ENCODE results near the gene MUS81. TPM values are rescaled to one million over a fixed set of nuclear protein-coding genes. Genes with fewer than 3 reads are reported as not detected.

The MUS81 gene
- total and polyA plus RNA-seq, 9 of the 15 experiments (the other 6 are each of a cell fraction or from before 2014, with no cell fraction given): 13.4 to 118 (median 53.7) TPM

GRCh38 chr11:65880844-65881421, 20.7 kb downstream of the MUS81 start:
- Histone ChIP-seq H3K4me3 (no peak overlapping the region), H2AFZ (ENCODE audit: low read depth, low read length) (no peak overlapping the region), H3K27ac (ENCODE audit: extremely low read depth, low read depth, low read length) (no peak overlapping the region), H3K27me3 (ENCODE audit: control insufficient read depth in 2 of 2, insufficient read depth in 2 of 2, low read length in 2 of 2) (no peaks in the 10 kb centered on the region), H3K36me3 (ENCODE audit: control insufficient read depth, insufficient read depth, low read length) (peaks cover 38% of the 10 kb centered on the region), H3K79me2 (ENCODE audit: control insufficient read depth, insufficient read depth, low read length) (no peaks in the 10 kb centered on the region), H3K9me3 (replicated peaks; ENCODE audit: control insufficient read depth, insufficient read depth, low read depth, low read length) (no peaks in the 10 kb centered on the region), H3K9me1 (ENCODE audit: control insufficient read depth, insufficient read depth, low read length) (no peaks in the 10 kb centered on the region), H4K20me1 (replicated peaks; ENCODE audit: control insufficient read depth, insufficient read depth, low read length) (peaks cover 3% of the 10 kb centered on the region; the same call in 1 of the 2 replicates), H3K9ac (ENCODE audit: insufficient read depth in 1 of 2, low read depth in 2 of 2, low read length in 2 of 2) (peak overlapping the region in 1 of 2 experiments; percentile 55; a peak in 2 of 4 replicates), H3K4me1 (replicated peaks in 1 of 2; ENCODE audit: control insufficient read depth in 2 of 2, insufficient read depth in 2 of 2, low read length in 2 of 2) (peaks cover 0 to 24% of the 10 kb centered on the region in 2 experiments; a peak in 3 of 5 replicates), H3K4me2 (ENCODE audit: insufficient read depth, low read length) (no peak overlapping the region)
- BruUV-seq (replicated peaks): no TSS peak
- no peak for FAIRE-seq
- ChIA-PET POLR2A (interaction anchor here (1.5 to 14.4 kb wide), 6 partner anchors 8 to 21 kb away, joined by 6 to 147 read pairs (median 7); partner anchors contain the start of genes CCDC85B, FIBP and MUS81), CTCF (ENCODE audit: low intra/inter-chr PET ratio) (no interaction called here)
- no peak for DNase-seq (ENCODE audit: extremely low read depth in 1 of 4, low spot score in 3 of 4)
- TF ChIP-seq BRCA1 (IDR thresholded peaks at IDR 0.05) (no peak), BRCA1 (CRISPR knock-in tag; IDR thresholded peaks at IDR 0.05) (no peak), POLR2G (IDR thresholded peaks at IDR 0.05; ENCODE audit: low read depth, low read length) (peak; percentile 51)
- ATAC-seq: no peak
- WGBS (ENCODE audit: insufficient coverage, low coverage, missing lambda C conversion rate): 65% methylated on average over 7 of the region's 7 CpGs
- intact Hi-C loops (cut with micrococcal nuclease) (no loop called here), in situ Hi-C loops (cut with MboI) (loop anchor here (5.0 kb wide), 1 partner anchor 106 kb away; no protein-coding TSS in a partner anchor)
